ENCODE data around the gene RHBDL2.
A peak's percentile ranks its signal among the peaks of the same experiment; 100 is the strongest.
"Not testable (repeated sequence)": the region's sequence is repeated elsewhere in the genome, so short reads cannot be mapped to it uniquely, and the experiment has no call there.

The RHBDL2 gene

GRCh38 chr1:38858833-38859560 is 82.6 kb downstream of the RHBDL2 start:
- peak overlapping the region; percentile 8 for H2AFZ ChIP-seq (ENCODE audit: low read length, unreplicated experiment)

GRCh38 chr1:38852780-38853179 is 88.8 kb downstream of the RHBDL2 start:
- Histone ChIP-seq H3K79me2 (ENCODE audit: control insufficient read depth, insufficient read depth, low read length, unreplicated experiment) (peaks cover 15% of the 10 kb centered on the region), H3K4me3 (ENCODE audit: low read depth, low read length) (no peak overlapping the region), H3K4me1 (ENCODE audit: control insufficient read depth, insufficient read depth, low read length, unreplicated experiment) (peaks cover 5% of the 10 kb centered on the region), H2AFZ (ENCODE audit: low read length, unreplicated experiment) (no peak overlapping the region), H3K27ac (ENCODE audit: low read depth, low read length) (no peak overlapping the region), H3K27me3 (ENCODE audit: insufficient read depth, low read length) (no peaks in the 10 kb centered on the region), H3K36me3 (ENCODE audit: insufficient read depth, low read length) (peaks cover 41% of the 10 kb centered on the region)

More at GRCh38 chr1:38858833-38859560, 82.6 kb downstream of the RHBDL2 start:
- H3K79me2 ChIP-seq (ENCODE audit: control insufficient read depth, insufficient read depth, low read length, unreplicated experiment), result peaks cover 55% of the 10 kb centered on the region
- no peaks in the 10 kb centered on the region for H3K27me3 ChIP-seq (ENCODE audit: insufficient read depth, low read length)
- H3K27ac ChIP-seq (ENCODE audit: low read depth, low read length), result peak overlapping the region; percentile 59; the same call in 1 of the 2 replicates
- peak overlapping the region; percentile 99 for H3K4me3 ChIP-seq (ENCODE audit: low read depth, low read length)
- peaks cover 31% of the 10 kb centered on the region for H3K4me1 ChIP-seq (ENCODE audit: control insufficient read depth, insufficient read depth, low read length, unreplicated experiment)
- H3K36me3 ChIP-seq (ENCODE audit: insufficient read depth, low read length), result peaks cover 23% of the 10 kb centered on the region

GRCh38 chr1:38848071-38848470 is 93.6 kb downstream of the RHBDL2 start:
- H3K27ac ChIP-seq (ENCODE audit: low read depth, low read length), result no peak overlapping the region
- no peaks in the 10 kb centered on the region for H3K27me3 ChIP-seq (ENCODE audit: insufficient read depth, low read length)
- peaks cover 5% of the 10 kb centered on the region for H3K79me2 ChIP-seq (ENCODE audit: control insufficient read depth, insufficient read depth, low read length, unreplicated experiment)
- H2AFZ ChIP-seq (ENCODE audit: low read length, unreplicated experiment), result no peak overlapping the region
- no peaks in the 10 kb centered on the region for H3K4me1 ChIP-seq (ENCODE audit: control insufficient read depth, insufficient read depth, low read length, unreplicated experiment)
- H3K36me3 ChIP-seq (ENCODE audit: insufficient read depth, low read length), result peaks cover 55% of the 10 kb centered on the region
- H3K4me3 ChIP-seq (ENCODE audit: low read depth, low read length), result no peak overlapping the region

- Histone ChIP-seq H3K79me2 (ENCODE audit: control insufficient read depth, insufficient read depth, low read length, unreplicated experiment) (peaks cover 5% of the 10 kb centered on the region), H2AFZ (ENCODE audit: low read length, unreplicated experiment) (no peak overlapping the region), H3K27me3 (ENCODE audit: insufficient read depth, low read length) (no peaks in the 10 kb centered on the region), H3K27ac (ENCODE audit: low read depth, low read length) (no peak overlapping the region), H3K4me1 (ENCODE audit: control insufficient read depth, insufficient read depth, low read length, unreplicated experiment) (no peaks in the 10 kb centered on the region), H3K36me3 (ENCODE audit: insufficient read depth, low read length) (peaks cover 36% of the 10 kb centered on the region), H3K4me3 (ENCODE audit: low read depth, low read length) (no peak overlapping the region)
Measured at GRCh38 chr1:38846210-38846609, 95.4 kb downstream of the RHBDL2 start.

- not testable (repeated sequence) for H3K4me3 ChIP-seq (ENCODE audit: low read depth, low read length); H3K27me3 ChIP-seq (ENCODE audit: insufficient read depth, low read length); H3K27ac ChIP-seq (ENCODE audit: low read depth, low read length); H3K4me1 ChIP-seq (ENCODE audit: control insufficient read depth, insufficient read depth, low read length, unreplicated experiment); H3K79me2 ChIP-seq (ENCODE audit: control insufficient read depth, insufficient read depth, low read length, unreplicated experiment); H2AFZ ChIP-seq (ENCODE audit: low read length, unreplicated experiment)
- peaks cover 35% of the 10 kb centered on the region for H3K36me3 ChIP-seq (ENCODE audit: insufficient read depth, low read length)
Measured at GRCh38 chr1:38845088-38845487, 96.5 kb downstream of the RHBDL2 start.

- Histone ChIP-seq H3K4me3 (ENCODE audit: low read depth, low read length) (no peak overlapping the region), H3K27ac (ENCODE audit: low read depth, low read length) (no peak overlapping the region), H3K36me3 (ENCODE audit: insufficient read depth, low read length) (peaks cover 19% of the 10 kb centered on the region), H3K4me1 (ENCODE audit: control insufficient read depth, insufficient read depth, low read length, unreplicated experiment) (no peaks in the 10 kb centered on the region), H2AFZ (ENCODE audit: low read length, unreplicated experiment) (no peak overlapping the region), H3K27me3 (ENCODE audit: insufficient read depth, low read length) (no peaks in the 10 kb centered on the region), H3K79me2 (ENCODE audit: control insufficient read depth, insufficient read depth, low read length, unreplicated experiment) (peaks cover 5% of the 10 kb centered on the region)
Measured at GRCh38 chr1:38840281-38840680, 101.3 kb downstream of the RHBDL2 start.

GRCh38 chr1:38839363-38839762 is 102.3 kb downstream of the RHBDL2 start:
- Histone ChIP-seq H3K27ac (ENCODE audit: low read depth, low read length) (no peak overlapping the region), H3K36me3 (ENCODE audit: insufficient read depth, low read length) (peaks cover 16% of the 10 kb centered on the region), H3K4me1 (ENCODE audit: control insufficient read depth, insufficient read depth, low read length, unreplicated experiment) (no peaks in the 10 kb centered on the region), H3K27me3 (ENCODE audit: insufficient read depth, low read length) (no peaks in the 10 kb centered on the region), H2AFZ (ENCODE audit: low read length, unreplicated experiment) (no peak overlapping the region), H3K4me3 (ENCODE audit: low read depth, low read length) (no peak overlapping the region), H3K79me2 (ENCODE audit: control insufficient read depth, insufficient read depth, low read length, unreplicated experiment) (peaks cover 5% of the 10 kb centered on the region)

GRCh38 chr1:38836316-38836715 is 105.3 kb downstream of the RHBDL2 start:
- H3K27ac ChIP-seq (ENCODE audit: low read depth, low read length); H2AFZ ChIP-seq (ENCODE audit: low read length, unreplicated experiment); H3K79me2 ChIP-seq (ENCODE audit: control insufficient read depth, insufficient read depth, low read length, unreplicated experiment); H3K4me3 ChIP-seq (ENCODE audit: low read depth, low read length); H3K4me1 ChIP-seq (ENCODE audit: control insufficient read depth, insufficient read depth, low read length, unreplicated experiment); H3K36me3 ChIP-seq (ENCODE audit: insufficient read depth, low read length): not testable (repeated sequence)
- H3K27me3 ChIP-seq (ENCODE audit: insufficient read depth, low read length), result peaks cover 13% of the 10 kb centered on the region

Measured in ACC112 (cell line).